Measurements from ENCODE around the gene LRRC47.

Gene LRRC47

GRCh38 chr1:3824650-3825049 is 28.4 kb upstream of the LRRC47 start:
- no peak overlapping the region for H3K9ac ChIP-seq (ENCODE audit: low read length)
- H3K9me3 ChIP-seq (ENCODE audit: low read length), result no peaks in the 10 kb centered on the region
- peaks cover 53% of the 10 kb centered on the region for H3K36me3 ChIP-seq (ENCODE audit: insufficient read depth, low read length)
- H3K27ac ChIP-seq (ENCODE audit: low read depth, low read length), result no peak overlapping the region
- no peak overlapping the region for H3K4me3 ChIP-seq (ENCODE audit: low read depth in 1 of 2, low read length in 2 of 2)
- no peaks in the 10 kb centered on the region for H3K4me1 ChIP-seq (ENCODE audit: insufficient read depth, low read length)
- H3K27me3 ChIP-seq (ENCODE audit: control insufficient read depth in 1 of 2, insufficient read depth in 2 of 2, low read length in 2 of 2), result no peaks in the 10 kb centered on the region

- Histone ChIP-seq H3K27ac (ENCODE audit: low read depth, low read length) (no peak overlapping the region), H3K9me3 (ENCODE audit: low read length) (no peaks in the 10 kb centered on the region), H3K9ac (ENCODE audit: low read length) (no peak overlapping the region), H3K36me3 (ENCODE audit: insufficient read depth, low read length) (peaks cover 49% of the 10 kb centered on the region), H3K4me1 (ENCODE audit: insufficient read depth, low read length) (no peaks in the 10 kb centered on the region), H3K27me3 (ENCODE audit: control insufficient read depth in 1 of 2, insufficient read depth in 2 of 2, low read length in 2 of 2) (no peaks in the 10 kb centered on the region), H3K4me3 (ENCODE audit: low read depth in 1 of 2, low read length in 2 of 2) (no peak overlapping the region)
Observed at GRCh38 chr1:3822421-3822820, 26.1 kb upstream of the LRRC47 start.

GRCh38 chr1:3821908-3822307 is 25.6 kb upstream of the LRRC47 start:
- Histone ChIP-seq H3K27me3 (ENCODE audit: control insufficient read depth in 1 of 2, insufficient read depth in 2 of 2, low read length in 2 of 2) (no peaks in the 10 kb centered on the region), H3K27ac (ENCODE audit: low read depth, low read length) (no peak overlapping the region), H3K4me3 (ENCODE audit: low read depth in 1 of 2, low read length in 2 of 2) (no peak overlapping the region), H3K9me3 (ENCODE audit: low read length) (no peaks in the 10 kb centered on the region), H3K36me3 (ENCODE audit: insufficient read depth, low read length) (peaks cover 49% of the 10 kb centered on the region), H3K4me1 (ENCODE audit: insufficient read depth, low read length) (no peaks in the 10 kb centered on the region), H3K9ac (ENCODE audit: low read length) (no peak overlapping the region)

GRCh38 chr1:3821447-3821846 is 25.1 kb upstream of the LRRC47 start:
- no peaks in the 10 kb centered on the region for H3K4me1 ChIP-seq (ENCODE audit: insufficient read depth, low read length)
- no peak overlapping the region for H3K27ac ChIP-seq (ENCODE audit: low read depth, low read length)
- H3K4me3 ChIP-seq (ENCODE audit: low read depth in 1 of 2, low read length in 2 of 2), result no peak overlapping the region
- H3K36me3 ChIP-seq (ENCODE audit: insufficient read depth, low read length), result peaks cover 44% of the 10 kb centered on the region
- H3K27me3 ChIP-seq (ENCODE audit: control insufficient read depth in 1 of 2, insufficient read depth in 2 of 2, low read length in 2 of 2), result no peaks in the 10 kb centered on the region
- no peak overlapping the region for H3K9ac ChIP-seq (ENCODE audit: low read length)
- no peaks in the 10 kb centered on the region for H3K9me3 ChIP-seq (ENCODE audit: low read length)

- no peaks in the 10 kb centered on the region for H3K4me1 ChIP-seq (ENCODE audit: insufficient read depth, low read length)
- no peak overlapping the region for H3K27ac ChIP-seq (ENCODE audit: low read depth, low read length)
- H3K4me3 ChIP-seq (ENCODE audit: low read depth in 1 of 2, low read length in 2 of 2), result no peak overlapping the region
- peaks cover 43% of the 10 kb centered on the region for H3K36me3 ChIP-seq (ENCODE audit: insufficient read depth, low read length)
- no peaks in the 10 kb centered on the region for H3K27me3 ChIP-seq (ENCODE audit: control insufficient read depth in 1 of 2, insufficient read depth in 2 of 2, low read length in 2 of 2)
- no peaks in the 10 kb centered on the region for H3K9me3 ChIP-seq (ENCODE audit: low read length)
- no peak overlapping the region for H3K9ac ChIP-seq (ENCODE audit: low read length)
Observed at GRCh38 chr1:3821004-3821403, 24.7 kb upstream of the LRRC47 start.

GRCh38 chr1:3820316-3820715 is 24.0 kb upstream of the LRRC47 start:
- Histone ChIP-seq H3K9ac (ENCODE audit: low read length) (no peak overlapping the region), H3K36me3 (ENCODE audit: insufficient read depth, low read length) (peaks cover 43% of the 10 kb centered on the region)

GRCh38 chr1:3819771-3820200 is 23.5 kb upstream of the LRRC47 start:
- H3K9ac ChIP-seq (ENCODE audit: low read length), result no peak overlapping the region

More at GRCh38 chr1:3820316-3820715, 24.0 kb upstream of the LRRC47 start:
- Histone ChIP-seq H3K27me3 (ENCODE audit: control insufficient read depth in 1 of 2, insufficient read depth in 2 of 2, low read length in 2 of 2) (no peaks in the 10 kb centered on the region), H3K27ac (ENCODE audit: low read depth, low read length) (no peak overlapping the region), H3K9me3 (ENCODE audit: low read length) (no peaks in the 10 kb centered on the region), H3K4me1 (ENCODE audit: insufficient read depth, low read length) (no peaks in the 10 kb centered on the region), H3K4me3 (ENCODE audit: low read depth in 1 of 2, low read length in 2 of 2) (no peak overlapping the region)

GRCh38 chr1:3817821-3818597 is 21.7 kb upstream of the LRRC47 start:
- Histone ChIP-seq H3K36me3 (ENCODE audit: insufficient read depth, low read length) (peaks cover 45% of the 10 kb centered on the region), H3K27me3 (ENCODE audit: control insufficient read depth in 1 of 2, insufficient read depth in 2 of 2, low read length in 2 of 2) (no peaks in the 10 kb centered on the region), H3K27ac (ENCODE audit: low read depth, low read length) (no peak overlapping the region), H3K9me3 (ENCODE audit: low read length) (no peaks in the 10 kb centered on the region), H3K9ac (ENCODE audit: low read length) (no peak overlapping the region), H3K4me1 (ENCODE audit: insufficient read depth, low read length) (no peaks in the 10 kb centered on the region), H3K4me3 (ENCODE audit: low read depth in 1 of 2, low read length in 2 of 2) (no peak overlapping the region)

More at GRCh38 chr1:3819771-3820200, 23.5 kb upstream of the LRRC47 start:
- no peak overlapping the region for H3K27ac ChIP-seq (ENCODE audit: low read depth, low read length)
- H3K36me3 ChIP-seq (ENCODE audit: insufficient read depth, low read length), result peaks cover 46% of the 10 kb centered on the region
- no peak overlapping the region for H3K4me3 ChIP-seq (ENCODE audit: low read depth in 1 of 2, low read length in 2 of 2)
- H3K9me3 ChIP-seq (ENCODE audit: low read length), result no peaks in the 10 kb centered on the region
- no peaks in the 10 kb centered on the region for H3K4me1 ChIP-seq (ENCODE audit: insufficient read depth, low read length)
- no peaks in the 10 kb centered on the region for H3K27me3 ChIP-seq (ENCODE audit: control insufficient read depth in 1 of 2, insufficient read depth in 2 of 2, low read length in 2 of 2)

GRCh38 chr1:3817138-3817740 is 20.9 kb upstream of the LRRC47 start:
- H3K27ac ChIP-seq (ENCODE audit: low read depth, low read length), result no peak overlapping the region
- H3K27me3 ChIP-seq (ENCODE audit: control insufficient read depth in 1 of 2, insufficient read depth in 2 of 2, low read length in 2 of 2), result no peaks in the 10 kb centered on the region
- peaks cover 37% of the 10 kb centered on the region for H3K36me3 ChIP-seq (ENCODE audit: insufficient read depth, low read length)
- H3K4me1 ChIP-seq (ENCODE audit: insufficient read depth, low read length), result no peaks in the 10 kb centered on the region
- no peak overlapping the region for H3K4me3 ChIP-seq (ENCODE audit: low read depth in 1 of 2, low read length in 2 of 2)
- H3K9ac ChIP-seq (ENCODE audit: low read length), result no peak overlapping the region
- no peaks in the 10 kb centered on the region for H3K9me3 ChIP-seq (ENCODE audit: low read length)

GRCh38 chr1:3816331-3817137 is 20.2 kb upstream of the LRRC47 start:
- H3K9me3 ChIP-seq (ENCODE audit: low read length), result no peaks in the 10 kb centered on the region
- peaks cover 30% of the 10 kb centered on the region for H3K36me3 ChIP-seq (ENCODE audit: insufficient read depth, low read length)
- H3K9ac ChIP-seq (ENCODE audit: low read length), result no peak overlapping the region
- no peak overlapping the region for H3K4me3 ChIP-seq (ENCODE audit: low read depth in 1 of 2, low read length in 2 of 2)
- H3K4me1 ChIP-seq (ENCODE audit: insufficient read depth, low read length), result no peaks in the 10 kb centered on the region
- H3K27ac ChIP-seq (ENCODE audit: low read depth, low read length), result no peak overlapping the region
- H3K27me3 ChIP-seq (ENCODE audit: control insufficient read depth in 1 of 2, insufficient read depth in 2 of 2, low read length in 2 of 2), result no peaks in the 10 kb centered on the region

GRCh38 chr1:3814771-3815561 is 18.7 kb upstream of the LRRC47 start:
- no peak overlapping the region for H3K9ac ChIP-seq (ENCODE audit: low read length)
- no peak overlapping the region for H3K4me3 ChIP-seq (ENCODE audit: low read depth in 1 of 2, low read length in 2 of 2)
- H3K4me1 ChIP-seq (ENCODE audit: insufficient read depth, low read length), result no peaks in the 10 kb centered on the region
- peaks cover 20% of the 10 kb centered on the region for H3K36me3 ChIP-seq (ENCODE audit: insufficient read depth, low read length)
- no peaks in the 10 kb centered on the region for H3K9me3 ChIP-seq (ENCODE audit: low read length)
- no peaks in the 10 kb centered on the region for H3K27me3 ChIP-seq (ENCODE audit: control insufficient read depth in 1 of 2, insufficient read depth in 2 of 2, low read length in 2 of 2)
- no peak overlapping the region for H3K27ac ChIP-seq (ENCODE audit: low read depth, low read length)
